Heart left ventricle (tissue), 16 donors: ENCODE results near the gene ZNF688. TPM values are rescaled to one million over a fixed set of nuclear protein-coding genes. Genes with fewer than 3 reads are reported as not detected.

Experiments
- ATAC-seq, 4 donors: fragments of 200-7000 bp; cut with Tn5 transposase; one replicate each; pipeline ENCODE4 v1.9.1; 2020 to 2022; ENCODE audit warnings: moderate library complexity in 4 of 4, mild to moderate bottlenecking in 3 of 4, moderate number of reproducible peaks in 1 of 4
- DNase-seq, 5 donors: peaks; one replicate each; pipeline ENCODE4 v3.0.0-alpha.2; 2020
- H3K27ac ChIP-seq, 12 donors: fragments of 200-600 bp; sonication (generic) in 4 of 12; one replicate each; pipeline versions ENCODE4 v1.5.0 to v1.8.0; 2016 to 2022; ENCODE audit warnings: mild to moderate bottlenecking in 2 of 12
- H3K27me3 ChIP-seq, 9 donors: fragments of 200-600 bp; sonication (generic) in 2 of 9; one replicate each; pipeline versions ENCODE4 v1.5.1 to v1.8.0; 2016 to 2022; ENCODE audit warnings: mild to moderate bottlenecking in 3 of 9
- H3K36me3 ChIP-seq, 9 donors: fragments of 200-600 bp; sonication (generic) in 2 of 9; one replicate each; pipeline versions ENCODE4 v1.5.0 to v1.8.0; 2018 to 2022; ENCODE audit warnings: mild to moderate bottlenecking in 2 of 9
- H3K4me1 ChIP-seq, 12 donors: fragments of 200-600 bp; sonication (generic) in 4 of 12; one replicate each; pipeline versions ENCODE4 v1.5.0 to v1.8.0; 2016 to 2022; ENCODE audit warnings: mild to moderate bottlenecking in 3 of 12
- H3K4me3 ChIP-seq, 12 donors: fragments of 200-600 bp; sonication (generic) in 4 of 12; one replicate each; pipeline versions ENCODE4 v1.5.0 to v1.8.0; 2017 to 2022; ENCODE audit warnings: mild to moderate bottlenecking in 9 of 12, moderate library complexity in 4 of 12
- H3K9me3 ChIP-seq, 12 donors: fragments of 200-600 bp; sonication (generic) in 4 of 12; one replicate each; pipeline versions ENCODE4 v1.5.0 to v1.8.0; 2016 to 2022; ENCODE audit warnings: mild to moderate bottlenecking in 1 of 12
- CTCF ChIP-seq, 12 donors: fragments of 200-600 bp; sonication (generic) in 4 of 12; IDR thresholded peaks; one replicate each; pipeline versions ENCODE4 v1.5.0 to v1.8.0; 2018 to 2022; ENCODE audit warnings: antibody characterized with exemption in 12 of 12, mild to moderate bottlenecking in 5 of 12
- POLR2A ChIP-seq, 2 donors: fragments of 450-650 bp; IDR thresholded peaks; one replicate each; pipeline ENCODE4 v1.6.1; 2017; ENCODE audit warnings: antibody characterized with exemption in 2 of 2, mild to moderate bottlenecking in 2 of 2, moderate library complexity in 2 of 2
- WGBS, 4 donors: extraction: QIAGEN DNeasy Blood & Tissue Kit in 2 of 4; methylation state at CpG; one replicate each; pipeline versions ENCODE4 v1.1.5 to v1.1.7; 2013 to 2018; 5-methylcytosine and 5-hydroxymethylcytosine counted together
- intact Hi-C, 10 donors: fragments of 100-400 bp; cut with DNase I; formaldehyde crosslinking; loops; one replicate each; pipeline versions ENCODE4 v1.11.1 to v1.14.2; 2022
- polyA plus RNA-seq, 2 donors: library from polyadenylated mRNA; stranded (reverse); fragments of 200-250 nt; gene quantifications; one replicate each; pipeline ENCODE4 v1.2.3, GENCODE V29; 2013
- total RNA-seq, 9 donors: library from RNA; depleted of rRNA in 2 of 9; stranded (reverse); fragments of >200 nt in 2 of 9; fragmentation: NEBNext Ultra II Directional in 3 of 9; extraction: Animal tissue kit (Norgen Biotek cat#: 25700) in 3 of 9; gene quantifications; one replicate each; pipeline versions ENCODE4 v1.1.0 to v1.2.4, GENCODE V29; 2016 to 2023
- donor health status: ischemic (EF 13 %, LVEDD 7.1; RV severe dilation, severe dysfunction).
- donor health status: healthy with polysubstance abuse.
- donor health status: DM: no; HTN: yes; CAD: no.
- donor health status: DM: no; HTN: no; CAD: no.
- donor health status: ischemic (EF 25% LVEDD 6.9; RV normal size, moderate dysfunction).
- donor health status: ischemic (EF 25% LVEDD 5.7; RV mildly dilated, moderate dysfunction).
- donor health status: healthy.
- donor health status: DM: yes; HTN: yes; CAD: no.
- donor health status: ischemic (EF 35%, LVEDD 5.7; RV mildly dilated, moderate dysfunction).
- donor health status: nonischemic (EF 11% LVEDD 7.7; RV severe dilation, severe dysfunction).
- donor health status: DM: yes; HTN: yes; CAD: no.
- donor health status: PGD.
- donor health status: ischemic (EF 29% LVEDD 5.4; RV normal size, mild dysfunction).
- donor health status: nonischemic (EF 23%, LVEDD 6.1; RV moderate dilation, normal function).

Gene ZNF688
- total and polyA plus RNA-seq, 11 donors = 7.6 to 15.7 (median 11.6) TPM

GRCh38 chr16:30582611-30583340 is 11.3 kb upstream of the ZNF688 start:
- intact Hi-C loops = loop anchor here in 2 of 10 donors (10.0 kb wide), 2 partner anchors 62 to 72 kb away; partner anchors contain the start of genes FBRS (in 1 of the 2) and PRR14 (in 1 of the 2)
- ATAC-seq (no peak), DNase-seq (no peak)
- TF ChIP-seq POLR2A (IDR thresholded peaks at IDR 0.05) (no peak), CTCF (IDR thresholded peaks at IDR 0.05) (no peak)
- no peaks in the 10 kb centered on the region for H3K9me3 ChIP-seq
- 95 to 96% (median 96%) methylated on average over 42 to 48 of the region's 48 CpGs for WGBS, 4 donors
- no peaks in the 10 kb centered on the region for H3K27me3 ChIP-seq
- H3K27ac ChIP-seq = no peak overlapping the region
- no peak overlapping the region for H3K4me3 ChIP-seq
- peaks cover 0 to 25% (median 10%) of the 10 kb centered on the region in 12 donors for H3K4me1 ChIP-seq
- H3K36me3 ChIP-seq = peaks cover 0 to 55% (median 45%) of the 10 kb centered on the region in 9 donors

GRCh38 chr16:30581457-30581856 is 9.9 kb upstream of the ZNF688 start:
- H3K36me3 ChIP-seq = peaks cover 0 to 67% (median 46%) of the 10 kb centered on the region in 9 donors
- WGBS, 4 donors = 87 to 90% (median 88%) methylated on average over 7 of the region's 7 CpGs
- H3K27ac ChIP-seq = no peak overlapping the region
- no peak for ATAC-seq
- H3K4me1 ChIP-seq = peaks cover 0 to 21% (median 9%) of the 10 kb centered on the region in 12 donors
- TF ChIP-seq CTCF (IDR thresholded peaks at IDR 0.05) (no peak), POLR2A (IDR thresholded peaks at IDR 0.05) (no peak)
- no peak overlapping the region for H3K4me3 ChIP-seq
- H3K27me3 ChIP-seq = no peaks in the 10 kb centered on the region
- DNase-seq = no peak
- no peaks in the 10 kb centered on the region for H3K9me3 ChIP-seq
- intact Hi-C loops = loop anchor here in 2 of 10 donors (10.0 kb wide), 2 partner anchors 63 to 73 kb away; partner anchors contain the start of genes FBRS (in 1 of the 2) and PRR14 (in 1 of the 2)

- ATAC-seq (no peak), DNase-seq (no peak)
- Histone ChIP-seq H3K36me3 (peaks cover 0 to 35% (median 23%) of the 10 kb centered on the region in 9 donors), H3K9me3 (no peaks in the 10 kb centered on the region), H3K4me1 (peaks cover 3 to 24% (median 19%) of the 10 kb centered on the region in 12 donors), H3K27me3 (no peaks in the 10 kb centered on the region), H3K4me3 (no peak overlapping the region), H3K27ac (no peak overlapping the region)
- TF ChIP-seq CTCF (IDR thresholded peaks at IDR 0.05) (no peak), POLR2A (IDR thresholded peaks at IDR 0.05) (no peak)
- intact Hi-C loops = loop anchor here in 6 of 10 donors (5.0 kb wide), 5 partner anchors 37 to 78 kb away; partner anchors contain the start of genes ZNF747 (in 3 of the 6), ZNF768 (in 2 of the 6) and PRR14 (in 1 of the 6)
- WGBS, 4 donors = 78 to 89% (median 85%) methylated on average over 1 of the region's 1 CpG
Measured at GRCh38 chr16:30574678-30575077, 3.2 kb upstream of the ZNF688 start.
